ENCODE measurements around the gene DYNC1H1.

GRCh38 chr14:102058146-102058545 is 93.8 kb downstream of the DYNC1H1 start:
- TF ChIP-seq CTCF (optimal IDR thresholded peaks at IDR 0.05 in 1 of 3, IDR thresholded peaks at IDR 0.05 in 1 of 3, conservative IDR thresholded peaks at IDR 0.05 in 1 of 3; ENCODE audit: extremely low read depth in 1 of 3, insufficient read depth in 2 of 3, low read length in 3 of 3), result no peak
- TF ChIP-seq EZH2 (IDR thresholded peaks at IDR 0.05; ENCODE audit: low read length), result no peak
